T-helper 1 cell (primary cell): ENCODE results near the gene HOMER1.
"Not testable (repeated sequence)": the region's sequence is repeated elsewhere in the genome, so short reads cannot be mapped to it uniquely, and the experiment has no call there.

Experiments used
- DNase-seq, 5 donors: peaks; one replicate each; pipeline ENCODE4 v3.0.0-alpha.2; 2012 to 2020

Gene HOMER1

GRCh38 chr5:79413112-79413511 lies 100.8 kb downstream of the HOMER1 start:
- DNase-seq = no peak

- DNase-seq = no peak
These were observed 105.9 kb downstream of the HOMER1 start for GRCh38 chr5:79408028-79408427.

- no peak for DNase-seq
These were observed 106.3 kb downstream of the HOMER1 start for GRCh38 chr5:79407591-79407990.

- no peak for DNase-seq
These were observed 112.7 kb downstream of the HOMER1 start for GRCh38 chr5:79401216-79401615.

GRCh38 chr5:79399046-79399445 lies 114.9 kb downstream of the HOMER1 start:
- no peak for DNase-seq

GRCh38 chr5:79397080-79397479 lies 116.9 kb downstream of the HOMER1 start:
- DNase-seq = no peak

- no peak for DNase-seq
These were observed 117.7 kb downstream of the HOMER1 start for GRCh38 chr5:79396265-79396664.

- DNase-seq = no peak
These were observed 118.6 kb downstream of the HOMER1 start for GRCh38 chr5:79395296-79395695.

GRCh38 chr5:79392776-79393175 lies 121.2 kb downstream of the HOMER1 start:
- DNase-seq = no peak

GRCh38 chr5:79386679-79387078 lies 127.3 kb downstream of the HOMER1 start:
- no peak for DNase-seq

- DNase-seq = not testable (repeated sequence)
These were observed 128.8 kb downstream of the HOMER1 start for GRCh38 chr5:79385126-79385525.

- no peak for DNase-seq
These were observed 135.3 kb downstream of the HOMER1 start for GRCh38 chr5:79378510-79379186.

- DNase-seq = no peak
These were observed 156.5 kb downstream of the HOMER1 start for GRCh38 chr5:79357398-79357797.

- no peak for DNase-seq
These were observed 164.1 kb downstream of the HOMER1 start for GRCh38 chr5:79349881-79350280.

- no peak for DNase-seq
These were observed 164.9 kb downstream of the HOMER1 start for GRCh38 chr5:79349047-79349446.

GRCh38 chr5:79346420-79346824 lies 167.5 kb downstream of the HOMER1 start:
- no peak for DNase-seq

GRCh38 chr5:79333852-79334557 lies 179.9 kb downstream of the HOMER1 start:
- DNase-seq = no peak

GRCh38 chr5:79330071-79330470 lies 183.9 kb downstream of the HOMER1 start:
- no peak for DNase-seq

GRCh38 chr5:79329453-79329852 lies 184.5 kb downstream of the HOMER1 start:
- DNase-seq = no peak
